Measurements from ENCODE around the gene STRIP2. TPM values are rescaled to one million over a fixed set of nuclear protein-coding genes. Genes with fewer than 3 reads are reported as not detected.

The STRIP2 gene
- total and polyA plus RNA-seq, 2 of the 13 experiments (the other 11 are each of a cell fraction or from before 2014, with no cell fraction given) = 3.9 to 8.2 TPM

- TF ChIP-seq ZNF546 (CRISPR knock-in tag; conservative IDR thresholded peaks at IDR 0.05) = peak; percentile 77
- TF ChIP-seq HNF1A (IDR thresholded peaks at IDR 0.05; ENCODE audit: low read depth) = no peak
- TF ChIP-seq HNF1A (CRISPR knock-in tag; IDR thresholded peaks at IDR 0.05; ENCODE audit: borderline replicate concordance) = 0 out of 2 replicates have a peak, but pooled peaks have one; percentile 0
- no peak for TF ChIP-seq SP1 (IDR thresholded peaks at IDR 0.05)
- peak; percentile 95 for TF ChIP-seq SP1 (CRISPR knock-in tag; IDR thresholded peaks at IDR 0.05)
- no peak for TF ChIP-seq MBD4 (IDR thresholded peaks at IDR 0.05; ENCODE audit: borderline replicate concordance, low read length)
- TF ChIP-seq ZIK1 (CRISPR knock-in tag; IDR thresholded peaks at IDR 0.05; ENCODE audit: borderline replicate concordance, low read depth) = peak; percentile 77
- TF ChIP-seq HINFP (CRISPR knock-in tag; IDR thresholded peaks at IDR 0.05; ENCODE audit: low read depth) = 0 out of 2 replicates have a peak, but pooled peaks have one; percentile 23
- peak; percentile 96 for TF ChIP-seq SP4 (CRISPR knock-in tag; IDR thresholded peaks at IDR 0.05)
- peak; percentile 75 for TF ChIP-seq E2F1 (CRISPR knock-in tag; IDR thresholded peaks at IDR 0.05)
- TF ChIP-seq TSC22D2 (CRISPR knock-in tag; IDR thresholded peaks at IDR 0.05; ENCODE audit: borderline replicate concordance) = no peak
- TF ChIP-seq ATF3 (CRISPR knock-in tag; IDR thresholded peaks at IDR 0.05) = no peak
- TF ChIP-seq GRHL1 (CRISPR knock-in tag; conservative IDR thresholded peaks at IDR 0.05) = no peak
- peak; percentile 83; the same call in 1 of the 2 replicates for TF ChIP-seq ZNF605 (CRISPR knock-in tag; IDR thresholded peaks at IDR 0.05)
- peak; percentile 53; the same call in 1 of the 2 replicates for TF ChIP-seq ISL2 (CRISPR knock-in tag; IDR thresholded peaks at IDR 0.05)
- peak; percentile 42; the same call in 1 of the 2 replicates for TF ChIP-seq ZNF552 (CRISPR knock-in tag; IDR thresholded peaks at IDR 0.05; ENCODE audit: borderline replicate concordance)
- no peak for TF ChIP-seq RFX3 (CRISPR knock-in tag; IDR thresholded peaks at IDR 0.05)
- no peak for TF ChIP-seq TAF15 (IDR thresholded peaks at IDR 0.05; ENCODE audit: low read depth, low read length, poor library complexity, severe bottlenecking)
- TF ChIP-seq PITX1 (CRISPR knock-in tag; IDR thresholded peaks at IDR 0.05) = 0 out of 2 replicates have a peak, but pooled peaks have one; percentile 14
- TF ChIP-seq ZBTB1 (CRISPR knock-in tag; IDR thresholded peaks at IDR 0.05; ENCODE audit: borderline replicate concordance) = no peak
- no peak for TF ChIP-seq ZFP1 (CRISPR knock-in tag; IDR thresholded peaks at IDR 0.05)
Observed at GRCh38 chr7:129433847-129434674, at the start of gene STRIP2 (continued).
